GM12891 (cell line): ENCODE data around the gene MISP.

Experiments used
- POLR2A ChIP-seq: IDR thresholded peaks from 2 replicates; pipeline ENCODE4 v1.6.1; 2011; ENCODE audit warnings: low read depth, low read length, control low read depth
- POLR2AphosphoS5 ChIP-seq: IDR thresholded peaks from 2 replicates; pipeline ENCODE4 v1.6.1; 2011; ENCODE audit warnings: low read depth, low read length, control low read depth
- SPI1 ChIP-seq: IDR thresholded peaks from 2 replicates; pipeline ENCODE4 v1.6.1; 2011; ENCODE audit warnings: low read depth, low read length, control low read depth
- TAF1 ChIP-seq: IDR thresholded peaks from 2 replicates; pipeline ENCODE4 v1.6.1; 2011; ENCODE audit warnings: low read depth, low read length, control low read depth

GRCh38 chr19:797528-798414 lies 46.9 kb downstream of the MISP start:
- no peak for TF ChIP-seq POLR2A
- peak; percentile 12; the same call in 1 of the 2 replicates for TF ChIP-seq POLR2AphosphoS5
- 0 out of 2 replicates have a peak, but pooled peaks have one; percentile 11 for TF ChIP-seq SPI1
- TF ChIP-seq TAF1 = no peak
